Ishikawa (cell line): ENCODE data around the gene CSPG5.

ENCODE experiments used
- CEBPB ChIP-seq: IDR thresholded peaks from 2 replicates; pipeline ENCODE4 v1.6.1; 2012
- CREB1 ChIP-seq: IDR thresholded peaks from 2 replicates; pipeline ENCODE4 v1.6.1; 2012; ENCODE audit warnings: low read depth
- EGR1 ChIP-seq: IDR thresholded peaks from 2 replicates; pipeline ENCODE4 v1.6.1; 2012
- EP300 ChIP-seq: IDR thresholded peaks from 2 replicates; pipeline ENCODE4 v1.6.1; 2012; ENCODE audit warnings: borderline replicate concordance
- FOXM1 ChIP-seq: IDR thresholded peaks from 2 replicates; pipeline ENCODE4 v1.6.1; 2012; ENCODE audit warnings: low read depth, borderline replicate concordance
- MAX ChIP-seq: IDR thresholded peaks from 2 replicates; pipeline ENCODE4 v1.6.1; 2012
- NFIC ChIP-seq: IDR thresholded peaks from 2 replicates; pipeline ENCODE4 v1.6.1; 2012
- RAD21 ChIP-seq: IDR thresholded peaks from 2 replicates; pipeline ENCODE4 v1.6.1; 2012; ENCODE audit warnings: low read depth
- TAF1 ChIP-seq: IDR thresholded peaks from 2 replicates; pipeline ENCODE4 v1.6.1; 2012; ENCODE audit warnings: low read depth, mild to moderate bottlenecking
- TCF12 ChIP-seq: IDR thresholded peaks from 2 replicates; pipeline ENCODE4 v1.6.1; 2012; ENCODE audit warnings: low read depth
- TEAD4 ChIP-seq: IDR thresholded peaks from 2 replicates; pipeline ENCODE4 v1.6.1; 2012
- USF1 ChIP-seq: IDR thresholded peaks from 2 replicates; pipeline ENCODE4 v1.6.1; 2012
- YY1 ChIP-seq: IDR thresholded peaks from 2 replicates; pipeline ENCODE4 v1.6.1; 2012; ENCODE audit warnings: low read depth
- ZBTB7A ChIP-seq: IDR thresholded peaks from 2 replicates; pipeline ENCODE4 v1.6.1; 2012; ENCODE audit warnings: low read depth
- TF ChIP-seq, protein P1 (sequence below): IDR thresholded peaks from 2 replicates; pipeline ENCODE4 v1.6.1; 2012; ENCODE audit warnings: low read depth, mild to moderate bottlenecking

Gene CSPG5

DNA sequence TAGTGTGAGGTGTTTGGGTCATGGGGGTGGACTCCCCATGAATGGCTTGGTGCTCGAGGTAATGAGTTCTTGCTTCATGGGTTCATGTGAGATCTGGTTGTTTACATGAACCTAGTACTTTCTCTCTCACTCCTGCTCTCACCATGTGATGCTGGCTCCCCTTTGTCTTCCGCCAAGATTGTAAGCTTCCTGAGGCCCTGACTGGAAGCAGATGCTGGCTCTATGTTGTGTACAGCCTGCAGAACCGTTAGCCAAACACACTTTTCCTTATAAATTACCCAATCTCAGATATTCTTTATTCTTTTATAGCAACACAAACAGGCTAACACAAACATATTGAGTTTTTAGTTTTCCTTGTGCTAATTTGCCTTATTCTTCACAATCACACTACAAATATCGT is 3.2 kb upstream of the CSPG5 start:
- no peak for TF ChIP-seq USF1
- no peak for TF ChIP-seq RAD21
- no peak for TF ChIP-seq TEAD4
- TF ChIP-seq EGR1: no peak
- TF ChIP-seq TCF12: no peak
- TF ChIP-seq CREB1: no peak
- no peak for TF ChIP-seq EP300
- TF ChIP-seq, protein P1, sequence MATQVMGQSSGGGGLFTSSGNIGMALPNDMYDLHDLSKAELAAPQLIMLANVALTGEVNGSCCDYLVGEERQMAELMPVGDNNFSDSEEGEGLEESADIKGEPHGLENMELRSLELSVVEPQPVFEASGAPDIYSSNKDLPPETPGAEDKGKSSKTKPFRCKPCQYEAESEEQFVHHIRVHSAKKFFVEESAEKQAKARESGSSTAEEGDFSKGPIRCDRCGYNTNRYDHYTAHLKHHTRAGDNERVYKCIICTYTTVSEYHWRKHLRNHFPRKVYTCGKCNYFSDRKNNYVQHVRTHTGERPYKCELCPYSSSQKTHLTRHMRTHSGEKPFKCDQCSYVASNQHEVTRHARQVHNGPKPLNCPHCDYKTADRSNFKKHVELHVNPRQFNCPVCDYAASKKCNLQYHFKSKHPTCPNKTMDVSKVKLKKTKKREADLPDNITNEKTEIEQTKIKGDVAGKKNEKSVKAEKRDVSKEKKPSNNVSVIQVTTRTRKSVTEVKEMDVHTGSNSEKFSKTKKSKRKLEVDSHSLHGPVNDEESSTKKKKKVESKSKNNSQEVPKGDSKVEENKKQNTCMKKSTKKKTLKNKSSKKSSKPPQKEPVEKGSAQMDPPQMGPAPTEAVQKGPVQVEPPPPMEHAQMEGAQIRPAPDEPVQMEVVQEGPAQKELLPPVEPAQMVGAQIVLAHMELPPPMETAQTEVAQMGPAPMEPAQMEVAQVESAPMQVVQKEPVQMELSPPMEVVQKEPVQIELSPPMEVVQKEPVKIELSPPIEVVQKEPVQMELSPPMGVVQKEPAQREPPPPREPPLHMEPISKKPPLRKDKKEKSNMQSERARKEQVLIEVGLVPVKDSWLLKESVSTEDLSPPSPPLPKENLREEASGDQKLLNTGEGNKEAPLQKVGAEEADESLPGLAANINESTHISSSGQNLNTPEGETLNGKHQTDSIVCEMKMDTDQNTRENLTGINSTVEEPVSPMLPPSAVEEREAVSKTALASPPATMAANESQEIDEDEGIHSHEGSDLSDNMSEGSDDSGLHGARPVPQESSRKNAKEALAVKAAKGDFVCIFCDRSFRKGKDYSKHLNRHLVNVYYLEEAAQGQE: no peak
- no peak for TF ChIP-seq FOXM1
- no peak for TF ChIP-seq TAF1
- TF ChIP-seq YY1: no peak
- TF ChIP-seq NFIC: no peak
- TF ChIP-seq MAX: no peak
- TF ChIP-seq CEBPB: no peak
- no peak for TF ChIP-seq ZBTB7A

GRCh38 chr3:47581422-47581821 is 2.8 kb upstream of the CSPG5 start:
- no peak for TF ChIP-seq NFIC
- TF ChIP-seq CREB1: no peak
- no peak for TF ChIP-seq CEBPB
- no peak for TF ChIP-seq TEAD4
- no peak for TF ChIP-seq ZBTB7A
- no peak for TF ChIP-seq USF1
- no peak for TF ChIP-seq EGR1
- no peak for TF ChIP-seq TAF1
- TF ChIP-seq, protein P1: no peak
- no peak for TF ChIP-seq YY1

DNA sequence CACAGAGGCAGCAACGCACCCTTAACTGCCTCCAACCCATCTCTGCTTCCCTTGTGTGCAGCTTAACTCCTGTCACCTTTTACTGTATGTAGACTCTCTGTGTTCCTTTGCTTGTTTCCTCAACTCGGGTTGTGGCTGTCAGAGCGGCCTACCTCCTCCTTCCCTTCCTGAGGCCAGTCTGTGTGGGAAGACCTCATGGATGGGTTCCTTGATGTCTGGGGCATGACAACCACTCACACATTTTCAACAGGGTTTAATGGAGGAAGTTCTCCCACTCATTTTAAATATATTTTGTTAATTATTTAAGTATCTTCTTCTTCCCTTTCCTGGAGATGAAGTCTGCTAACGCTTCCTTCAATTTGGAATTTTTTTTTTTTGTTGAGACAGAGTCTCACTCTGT is 1.8 kb upstream of the CSPG5 start:
- TF ChIP-seq USF1 (no peak), CEBPB (no peak), TEAD4 (no peak), NFIC (no peak), FOXM1 (no peak), MAX (no peak), CREB1 (no peak), YY1 (no peak), RAD21 (no peak)

GRCh38 chr3:47579875-47580274 is 1.2 kb upstream of the CSPG5 start:
- TF ChIP-seq, protein P1: no peak
- TF ChIP-seq TAF1 (no peak), NFIC (no peak), MAX (no peak), CREB1 (no peak), RAD21 (no peak), ZBTB7A (no peak), TEAD4 (no peak), USF1 (no peak), YY1 (no peak), EGR1 (no peak), CEBPB (no peak), FOXM1 (no peak), EP300 (no peak), TCF12 (no peak)
